H9 (cell line): ENCODE data around the gene DNM2. TPM values are rescaled to one million over a fixed set of nuclear protein-coding genes. Genes with fewer than 3 reads are reported as not detected.
A peak's percentile ranks its signal among the peaks of the same experiment; 100 is the strongest.

Source experiments
- DNase-seq: peaks from one replicate; pipeline ENCODE4 v3.0.0-alpha.2; 2017
- H2AFZ ChIP-seq: one replicate; pipeline ENCODE4 v1.6.1; 2013; ENCODE audit warnings: mild to moderate bottlenecking, low read length, control low read depth, moderate library complexity
- H2AK5ac ChIP-seq: 2 replicates; pipeline ENCODE4 v1.6.1; 2013; ENCODE audit warnings: low read length, control low read depth, mixed read lengths; ENCODE audit not compliant: insufficient read length
- H2BK120ac ChIP-seq: one replicate; pipeline ENCODE4 v1.6.1; 2013; ENCODE audit warnings: low read depth, mild to moderate bottlenecking, low read length, control low read depth, inconsistent platforms; ENCODE audit not compliant: poor library complexity, severe bottlenecking
- H2BK12ac ChIP-seq: 2 replicates; pipeline ENCODE4 v1.6.1; 2013; ENCODE audit warnings: low read length, control low read depth, mixed read lengths, low read depth; ENCODE audit not compliant: insufficient read length
- H2BK15ac ChIP-seq: 2 replicates; pipeline ENCODE4 v1.6.1; 2013; ENCODE audit warnings: low read depth, low read length, control low read depth
- H2BK20ac ChIP-seq: one replicate; pipeline ENCODE4 v1.6.1; 2013; ENCODE audit warnings: low read depth, mild to moderate bottlenecking, low read length, control low read depth, inconsistent platforms; ENCODE audit not compliant: poor library complexity, severe bottlenecking
- H2BK5ac ChIP-seq: 2 replicates; pipeline ENCODE4 v1.6.1; 2013; ENCODE audit warnings: low read length, control low read depth, mixed read lengths; ENCODE audit not compliant: insufficient read length
- H3K14ac ChIP-seq: 2 replicates; pipeline ENCODE4 v1.6.1; 2013; ENCODE audit warnings: low read length, control low read depth; ENCODE audit not compliant: insufficient read depth
- H3K18ac ChIP-seq: 2 replicates; pipeline ENCODE4 v1.6.1; 2013; ENCODE audit warnings: low read depth, mild to moderate bottlenecking, mixed read lengths, low read length, control low read depth; ENCODE audit not compliant: insufficient read length
- H3K23ac ChIP-seq: 2 replicates; pipeline ENCODE4 v1.6.1; 2013; ENCODE audit warnings: low read length, control low read depth, mixed read lengths, low read depth; ENCODE audit not compliant: insufficient read length
- H3K23me2 ChIP-seq: 2 replicates; pipeline ENCODE4 v1.6.1; 2013; ENCODE audit warnings: low read depth, mild to moderate bottlenecking, mixed read lengths, low read length, control low read depth; ENCODE audit not compliant: insufficient read length, poor library complexity, severe bottlenecking
- H3K27ac ChIP-seq: 2 replicates; pipeline ENCODE4 v1.5.1; 2013; ENCODE audit warnings: low read length, control low read depth, mixed read lengths, low read depth; ENCODE audit not compliant: insufficient read length
- H3K27me3 ChIP-seq: 2 replicates; pipeline ENCODE4 v1.6.1; 2013; ENCODE audit warnings: low read length, control low read depth, inconsistent platforms; ENCODE audit not compliant: insufficient read depth
- H3K4ac ChIP-seq: 2 replicates; pipeline ENCODE4 v1.6.1; 2013; ENCODE audit warnings: low read depth, mild to moderate bottlenecking, control low read depth, inconsistent platforms, low read length, moderate library complexity
- H3K4me1 ChIP-seq: 2 replicates; pipeline ENCODE4 v1.6.1; 2013; ENCODE audit warnings: low read length, control low read depth, inconsistent platforms; ENCODE audit not compliant: insufficient read depth
- H3K4me2 ChIP-seq: 2 replicates; pipeline ENCODE4 v1.6.1; 2013; ENCODE audit warnings: low read length, control low read depth, mixed read lengths; ENCODE audit not compliant: insufficient read length, insufficient read depth
- H3K56ac ChIP-seq: 2 replicates; pipeline ENCODE4 v1.6.1; 2013; ENCODE audit warnings: low read depth, mild to moderate bottlenecking, mixed read lengths, low read length, control low read depth; ENCODE audit not compliant: insufficient read length
- H3K79me1 ChIP-seq: 2 replicates; pipeline ENCODE4 v1.6.1; 2013; ENCODE audit warnings: low read depth, mild to moderate bottlenecking, moderate library complexity, low read length, control low read depth, inconsistent platforms; ENCODE audit not compliant: insufficient read depth, poor library complexity, severe bottlenecking
- H3K79me2 ChIP-seq: 2 replicates; pipeline ENCODE4 v1.6.1; 2013; ENCODE audit warnings: low read length, control low read depth, inconsistent platforms; ENCODE audit not compliant: insufficient read depth
- H3K9ac ChIP-seq: 2 replicates; pipeline ENCODE4 v1.6.1; 2013; ENCODE audit warnings: low read length, control low read depth, mixed read lengths; ENCODE audit not compliant: insufficient read length; ENCODE audit errors: extremely low read depth
- H3K9me3 ChIP-seq: one replicate; pipeline ENCODE4 v1.6.1; 2013; ENCODE audit warnings: low read depth, low read length, inconsistent platforms; ENCODE audit not compliant: control insufficient read depth
- H3T11ph ChIP-seq: one replicate; pipeline ENCODE4 v1.6.1; 2013; ENCODE audit warnings: mild to moderate bottlenecking, low read length, control low read depth, inconsistent platforms
- H4K20me1 ChIP-seq: one replicate; pipeline ENCODE4 v1.6.1; 2013; ENCODE audit not compliant: control insufficient read depth, insufficient read length, insufficient read depth
- H4K5ac ChIP-seq: 2 replicates; pipeline ENCODE4 v1.6.1; 2013; ENCODE audit warnings: low read depth, mild to moderate bottlenecking, mixed read lengths, low read length, control low read depth; ENCODE audit not compliant: insufficient read length
- H4K8ac ChIP-seq: replicated peaks from 2 replicates; pipeline ENCODE4 v1.6.1; 2013; ENCODE audit warnings: low read length, control low read depth, mixed read lengths, low read depth; ENCODE audit not compliant: insufficient read length
- H4K91ac ChIP-seq: 2 replicates; pipeline ENCODE4 v1.6.1; 2013; ENCODE audit warnings: low read depth, mild to moderate bottlenecking, moderate library complexity, mixed read lengths, low read length, control low read depth; ENCODE audit not compliant: insufficient read length
- H3K27ac Mint-ChIP-seq, 3 experiments: 2 replicates in 2 of 3; 3 replicates in 1 of 3; pipeline ENCODE4 v1.8.0; 2020 to 2021; ENCODE audit warnings: mixed read lengths in 3 of 3, mild to moderate bottlenecking in 1 of 3, moderate library complexity in 1 of 3
- H3K27me3 Mint-ChIP-seq: 2 replicates; pipeline ENCODE4 v1.8.0; 2021; ENCODE audit warnings: low read depth, mild to moderate bottlenecking, moderate library complexity, mixed read lengths
- H3K36me3 Mint-ChIP-seq, 3 experiments: 2 replicates in 2 of 3; 3 replicates in 1 of 3; pipeline ENCODE4 v1.8.0; 2020 to 2021; ENCODE audit warnings: low read depth in 3 of 3, mixed read lengths in 3 of 3; ENCODE audit not compliant: insufficient read depth in 1 of 3
- H3K4me1 Mint-ChIP-seq, 2 experiments: 2 replicates each; pipeline ENCODE4 v1.8.0; 2020; ENCODE audit warnings: mixed read lengths in 2 of 2
- H3K4me3 Mint-ChIP-seq, 2 experiments: 2 replicates in 1 of 2; 3 replicates in 1 of 2; pipeline ENCODE4 v1.8.0; 2020 to 2021; ENCODE audit warnings: mild to moderate bottlenecking in 2 of 2, mixed read lengths in 2 of 2, moderate library complexity in 1 of 2
- H3K9me3 Mint-ChIP-seq, 2 experiments: 2 replicates in 1 of 2; 3 replicates in 1 of 2; pipeline ENCODE4 v1.8.0; 2020; ENCODE audit warnings: mild to moderate bottlenecking in 2 of 2, mixed read lengths in 2 of 2, moderate library complexity in 1 of 2
- CTCF ChIP-seq: fragments of 200-600 bp; sonication (generic); conservative IDR thresholded peaks from 3 replicates; pipeline ENCODE4 v1.8.0; 2021; ENCODE audit warnings: antibody characterized with exemption, mild to moderate bottlenecking
- WGBS: extraction: QIAGEN DNeasy Blood & Tissue Kit; methylation state at CpG from one replicate; pipeline ENCODE4 v1.1.7; 2013; ENCODE audit warnings: missing lambda C conversion rate, low lambda C conversion rate, mixed read lengths; ENCODE audit not compliant: insufficient read length; ENCODE audit errors: extremely low coverage; 5-methylcytosine and 5-hydroxymethylcytosine counted together
- total RNA-seq: library from RNA; stranded (reverse); gene quantifications from 2 replicates; pipeline ENCODE4 v1.2.1, GENCODE V29; 2021

Gene DNM2
- total RNA-seq, 1 experiment from 2014 or later = 152 TPM

GRCh38 chr19:10688545-10689280, 29.2 kb upstream of the DNM2 start:
- Histone ChIP-seq H3K14ac (no peak overlapping the region), H3K27ac (no peak overlapping the region), H3T11ph (no peak overlapping the region), H2BK5ac (no peak overlapping the region), H3K4me2 (no peak overlapping the region), H2AK5ac (no peak overlapping the region), H3K56ac (no peak overlapping the region), H3K4ac (no peak overlapping the region), H3K9me3 (no peaks in the 10 kb centered on the region), H3K9ac (no peak overlapping the region), H3K4me1 (no peaks in the 10 kb centered on the region), H4K8ac (no peak overlapping the region), H4K5ac (no peak overlapping the region), H2BK120ac (no peak overlapping the region), H3K23me2 (no peaks in the 10 kb centered on the region), H4K20me1 (no peaks in the 10 kb centered on the region), H3K27me3 (no peaks in the 10 kb centered on the region), H2AFZ (no peak overlapping the region), H3K23ac (no peak overlapping the region), H3K18ac (no peak overlapping the region), H4K91ac (no peak overlapping the region), H2BK15ac (no peak overlapping the region), H2BK20ac (no peak overlapping the region), H2BK12ac (no peak overlapping the region), H3K79me2 (no peaks in the 10 kb centered on the region), H3K79me1 (no peaks in the 10 kb centered on the region)
- H3K27me3 Mint-ChIP-seq = peaks cover 5% of the 10 kb centered on the region
- no CpG with 5 or more reads among the region's 27 CpGs for WGBS
- peak overlapping the region in 1 of 3 experiments; percentile 17; a peak in 1 of 7 replicates for H3K27ac Mint-ChIP-seq
- H3K4me3 Mint-ChIP-seq = no peak overlapping the region
- no peak for DNase-seq
- no peak for TF ChIP-seq CTCF
- peaks cover 11 to 18% of the 10 kb centered on the region in 2 experiments for H3K4me1 Mint-ChIP-seq
- H3K9me3 Mint-ChIP-seq = no peaks in the 10 kb centered on the region
- H3K36me3 Mint-ChIP-seq = peaks cover 49 to 90% (median 86%) of the 10 kb centered on the region in 3 experiments; a peak in 6 of 7 replicates
